ENCODE results near the gene ZIC5.

The ZIC5 gene

GRCh38 chr13:99938635-99939034, 32.9 kb downstream of the ZIC5 start:
- no peak for TF ChIP-seq CTCF (IDR thresholded peaks at IDR 0.05)
- Mint-ChIP-seq H3K4me3 (no peak overlapping the region), H3K9me3 (no peaks in the 10 kb centered on the region), H3K4me1 (peaks cover 7% of the 10 kb centered on the region), H3K36me3 (ENCODE audit: low read depth) (no peaks in the 10 kb centered on the region), H3K27me3 (ENCODE audit: low read depth, poor library complexity) (peaks cover 8% of the 10 kb centered on the region), H3K27ac (no peak overlapping the region)
- DNase-seq = no peak

DNA sequence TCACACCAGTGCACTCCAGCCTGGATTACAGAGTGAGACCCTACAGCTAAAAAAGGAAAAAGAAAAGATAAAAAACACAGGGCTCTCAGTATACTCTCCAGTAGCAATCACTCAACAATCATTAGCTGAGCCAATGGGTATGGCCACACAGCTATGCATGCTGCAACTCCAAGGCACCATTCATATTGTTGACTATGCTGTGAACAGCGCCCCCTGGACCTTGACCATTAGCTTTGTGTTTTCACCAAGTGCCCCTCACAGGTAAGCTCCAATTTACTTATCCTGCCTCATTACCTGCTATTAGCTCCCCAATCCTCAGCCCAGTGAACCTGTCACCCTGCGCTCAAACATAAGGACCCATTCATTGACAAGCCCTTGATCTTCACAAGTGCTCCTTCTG, 35.8 kb downstream of the ZIC5 start:
- Mint-ChIP-seq H3K9me3 (peaks cover 5% of the 10 kb centered on the region), H3K27ac (peak overlapping the region; percentile 74), H3K27me3 (ENCODE audit: low read depth, poor library complexity) (peaks cover 8% of the 10 kb centered on the region), H3K4me1 (peaks cover 12% of the 10 kb centered on the region), H3K36me3 (ENCODE audit: low read depth) (no peaks in the 10 kb centered on the region), H3K4me3 (no peak overlapping the region)
- no peak for DNase-seq
- no peak for TF ChIP-seq CTCF (IDR thresholded peaks at IDR 0.05)

DNA sequence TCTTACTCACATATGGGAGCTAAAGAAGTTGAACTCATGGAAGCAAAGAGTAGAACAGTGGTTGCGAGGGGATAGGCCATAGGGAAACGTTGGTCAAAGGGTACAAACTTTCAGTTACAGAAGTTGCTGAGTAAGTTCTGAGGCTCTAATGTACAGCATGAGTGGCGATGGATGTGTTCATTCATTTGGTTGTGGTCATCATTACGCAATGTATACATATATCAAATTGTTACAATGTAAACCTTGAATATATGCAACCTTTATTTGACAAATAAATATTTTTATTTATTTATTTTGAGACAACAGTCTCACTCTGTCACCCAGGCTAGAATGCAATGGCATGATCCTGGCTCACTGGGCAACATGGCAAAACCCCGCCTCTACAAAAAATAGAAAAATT, 38.7 kb downstream of the ZIC5 start:
- DNase-seq = no peak
- no peak overlapping the region for H3K4me3 Mint-ChIP-seq
- H3K36me3 Mint-ChIP-seq (ENCODE audit: low read depth) = no peaks in the 10 kb centered on the region
- peaks cover 13% of the 10 kb centered on the region for H3K4me1 Mint-ChIP-seq
- peaks cover 8% of the 10 kb centered on the region for H3K27me3 Mint-ChIP-seq (ENCODE audit: low read depth, poor library complexity)
- H3K27ac Mint-ChIP-seq = no peak overlapping the region
- H3K9me3 Mint-ChIP-seq = peaks cover 5% of the 10 kb centered on the region
- no peak for TF ChIP-seq CTCF (IDR thresholded peaks at IDR 0.05)

DNA sequence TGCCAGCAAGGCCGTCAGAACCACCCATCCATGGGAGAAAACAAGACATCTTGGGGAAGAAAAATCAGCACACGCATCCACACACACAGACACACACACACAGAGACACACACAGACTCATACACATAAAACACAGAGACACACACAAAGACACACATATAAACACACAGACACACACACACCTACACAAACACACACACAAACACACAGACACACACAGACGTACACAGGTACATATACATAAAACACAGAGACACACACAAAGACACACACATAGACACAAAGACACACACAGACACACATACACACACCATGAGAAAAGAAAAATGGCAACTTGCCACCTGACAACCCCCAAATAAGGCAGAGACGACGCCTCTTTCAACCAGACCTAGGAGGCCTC, 40.6 kb downstream of the ZIC5 start:
- no peak for TF ChIP-seq CTCF (IDR thresholded peaks at IDR 0.05)
- no peak overlapping the region for H3K27ac Mint-ChIP-seq

GRCh38 chr13:99929866-99930265, 41.7 kb downstream of the ZIC5 start:
- Mint-ChIP-seq H3K4me3 (no peak overlapping the region), H3K27ac (peak overlapping the region; percentile 20), H3K9me3 (peaks cover 5% of the 10 kb centered on the region), H3K27me3 (ENCODE audit: low read depth, poor library complexity) (peaks cover 3% of the 10 kb centered on the region), H3K4me1 (peaks cover 31% of the 10 kb centered on the region), H3K36me3 (ENCODE audit: low read depth) (no peaks in the 10 kb centered on the region)
- no peak for TF ChIP-seq CTCF (IDR thresholded peaks at IDR 0.05)
- no peak for DNase-seq

More for the DNA sequence above, 40.6 kb downstream of the ZIC5 start:
- Mint-ChIP-seq H3K4me1 (peaks cover 23% of the 10 kb centered on the region), H3K27me3 (ENCODE audit: low read depth, poor library complexity) (peaks cover 1% of the 10 kb centered on the region), H3K36me3 (ENCODE audit: low read depth) (no peaks in the 10 kb centered on the region), H3K4me3 (no peak overlapping the region), H3K9me3 (peaks cover 5% of the 10 kb centered on the region)
- no peak for DNase-seq

GRCh38 chr13:99926014-99926731, 45.4 kb downstream of the ZIC5 start:
- peaks cover 30% of the 10 kb centered on the region for H3K4me1 Mint-ChIP-seq
- peak; percentile 27 for DNase-seq
- H3K4me3 Mint-ChIP-seq = peak overlapping the region; percentile 9
- peaks cover 7% of the 10 kb centered on the region for H3K27me3 Mint-ChIP-seq (ENCODE audit: low read depth, poor library complexity)
- H3K27ac Mint-ChIP-seq = peak overlapping the region; percentile 37
- no peak for TF ChIP-seq CTCF (IDR thresholded peaks at IDR 0.05)
- H3K36me3 Mint-ChIP-seq (ENCODE audit: low read depth) = no peaks in the 10 kb centered on the region
- H3K9me3 Mint-ChIP-seq = no peaks in the 10 kb centered on the region

Measured in nephron progenitor cell (in vitro differentiated cells).